Common myeloid progenitor, CD34-positive (primary cell): ENCODE data around the gene PTX4.

Experiments
- CTCF ChIA-PET: fragments of 350-600 bp; sonication (Branson Sonifier 250); formaldehyde crosslinking; loops from one replicate; lab custom pipeline; 2021; ENCODE audit warnings: antibody characterized with exemption; lab: Charles Lee
- POLR2A ChIA-PET: fragments of 350-600 bp; sonication (Branson Sonifier 250); formaldehyde crosslinking; loops from one replicate; lab custom pipeline; 2021; ENCODE audit warnings: antibody characterized with exemption; lab: Charles Lee
- DNase-seq, 3 donors: peaks; one replicate each; pipeline versions ENCODE4 v3.0.0 to v3.0.0-alpha.2; 2013
- H3K27ac ChIP-seq, 2 experiments: 1 replicate in 1 of 2; 2 replicates in 1 of 2; pipeline ENCODE4 v1.7.0; 2013; ENCODE audit warnings: inconsistent platforms in 2 of 2, low read length in 2 of 2, mild to moderate bottlenecking in 2 of 2, low read depth in 1 of 2, moderate library complexity in 1 of 2; ENCODE audit not compliant: severe bottlenecking in 2 of 2, insufficient read depth in 1 of 2, poor library complexity in 1 of 2
- H3K27me3 ChIP-seq, 5 experiments: replicated peaks in 2 of 5; 1 replicate in 3 of 5; 2 replicates in 2 of 5; pipeline versions ENCODE4 v1.6.1 to v1.7.0; 2013; ENCODE audit warnings: low read length in 4 of 5, mild to moderate bottlenecking in 2 of 5, moderate library complexity in 2 of 5, inconsistent platforms in 1 of 5; ENCODE audit not compliant: insufficient read depth in 5 of 5, control insufficient read depth in 4 of 5
- H3K36me3 ChIP-seq, 4 experiments: 1 replicate in 2 of 4; 2 replicates in 2 of 4; pipeline versions ENCODE4 v1.6.1 to v1.7.0; 2013; ENCODE audit warnings: low read length in 3 of 4, control low read depth in 1 of 4, mild to moderate bottlenecking in 1 of 4; ENCODE audit not compliant: control insufficient read depth in 4 of 4, insufficient read depth in 4 of 4
- H3K4me1 ChIP-seq, 4 experiments: 1 replicate in 3 of 4; 2 replicates in 1 of 4; pipeline versions ENCODE4 v1.6.1 to v1.7.1; 2013; ENCODE audit warnings: low read length in 3 of 4, mild to moderate bottlenecking in 3 of 4, control low read depth in 1 of 4, inconsistent platforms in 1 of 4, moderate library complexity in 1 of 4; ENCODE audit not compliant: control insufficient read depth in 4 of 4, insufficient read depth in 4 of 4; ENCODE audit errors: control extremely low read depth in 1 of 4
- H3K4me3 ChIP-seq, 7 experiments: 1 replicate in 4 of 7; 2 replicates in 3 of 7; pipeline versions ENCODE4 v1.5.1 to v1.7.0; 2013; ENCODE audit warnings: mild to moderate bottlenecking in 7 of 7, low read length in 6 of 7, moderate library complexity in 6 of 7, inconsistent platforms in 2 of 7, low read depth in 2 of 7, control low read depth in 1 of 7; ENCODE audit not compliant: insufficient read depth in 4 of 7, control insufficient read depth in 1 of 7; ENCODE audit errors: extremely low read depth in 1 of 7
- H3K9me3 ChIP-seq, 5 experiments: 1 replicate in 4 of 5; 2 replicates in 1 of 5; pipeline versions ENCODE4 v1.6.1 to v1.7.1; 2013; ENCODE audit warnings: low read length in 4 of 5, mild to moderate bottlenecking in 2 of 5, inconsistent platforms in 1 of 5, low read depth in 1 of 5, moderate library complexity in 1 of 5; ENCODE audit not compliant: control insufficient read depth in 4 of 5, insufficient read depth in 2 of 5; ENCODE audit errors: control extremely low read depth in 1 of 5
- WGBS: methylation state at CpG from one replicate; pipeline ENCODE4 v1.1.5; 2013; ENCODE audit not compliant: insufficient coverage; 5-methylcytosine and 5-hydroxymethylcytosine counted together

Gene PTX4

GRCh38 chr16:1534021-1535020 lies 45.6 kb upstream of the PTX4 start:
- H3K4me3 ChIP-seq, result peak overlapping the region; percentile 20 to 80 (median 56)
- ChIA-PET CTCF (no interaction called here), POLR2A (interaction anchor here (0.5 kb wide), 1 partner anchor 23 kb away, joined by 3 read pairs; no protein-coding TSS in a partner anchor)
- peaks cover 6 to 65% (median 53%) of the 10 kb centered on the region in 4 experiments for H3K4me1 ChIP-seq
- H3K9me3 ChIP-seq, result no peaks in the 10 kb centered on the region
- DNase-seq, result peak in 1 of 3 donors; percentile 38
- H3K27me3 ChIP-seq, result no peaks in the 10 kb centered on the region
- no peak overlapping the region for H3K27ac ChIP-seq
- H3K36me3 ChIP-seq, result peaks cover 0 to 18% (median 7%) of the 10 kb centered on the region in 4 experiments
- 32% methylated on average over 55 of the region's 57 CpGs for WGBS

- Histone ChIP-seq H3K4me1 (peaks cover 6 to 60% (median 47%) of the 10 kb centered on the region in 4 experiments), H3K4me3 (peak within 1 kb of the TSS; percentile 20 to 80 (median 56)), H3K27me3 (no peaks in the 10 kb centered on the region), H3K9me3 (no peaks in the 10 kb centered on the region), H3K36me3 (peaks cover 0 to 12% (median 5%) of the 10 kb centered on the region in 4 experiments), H3K27ac (peak within 1 kb of the TSS in 1 of 2 experiments; percentile 34)
- CTCF ChIA-PET, result interaction anchor here (0.9 kb wide), 1 partner anchor 103 kb away, joined by 3 read pairs; no protein-coding TSS in a partner anchor
- 9% methylated on average over 27 of the region's 27 CpGs for WGBS
- DNase-seq, result peak in 1 of 3 donors; percentile 40
- POLR2A ChIA-PET, result no interaction called here
These were observed 44.8 kb upstream of the PTX4 start, which contains the start of gene TMEM204 for GRCh38 chr16:1533443-1533951. TMEM204 (plus strand) TSS chr16:1533666; CDS start chr16:1534276, 610 bp downstream.

GRCh38 chr16:1532771-1533170 lies 44.0 kb upstream of the PTX4 start:
- POLR2A ChIA-PET, result no interaction called here
- WGBS, result 92% methylated on average over 6 of the region's 10 CpGs

GRCh38 chr16:1532081-1532760 lies 43.5 kb upstream of the PTX4 start:
- H3K27me3 ChIP-seq, result no peaks in the 10 kb centered on the region
- WGBS, result 88% methylated on average over 27 of the region's 28 CpGs
- DNase-seq, result no peak
- H3K4me3 ChIP-seq, result no peak overlapping the region
- CTCF ChIA-PET, result interaction anchor here (0.9 kb wide), 1 partner anchor 102 kb away, joined by 3 read pairs; no protein-coding TSS in a partner anchor
- H3K27ac ChIP-seq, result no peak overlapping the region
- POLR2A ChIA-PET, result interaction anchor here (0.6 kb wide), 1 partner anchor 509 kb away, joined by 3 read pairs; no protein-coding TSS in a partner anchor
- H3K4me1 ChIP-seq, result peaks cover 6 to 60% (median 46%) of the 10 kb centered on the region in 4 experiments
- no peaks in the 10 kb centered on the region for H3K9me3 ChIP-seq
- peaks cover 0 to 11% (median 3%) of the 10 kb centered on the region in 4 experiments for H3K36me3 ChIP-seq

More at GRCh38 chr16:1532771-1533170, 44.0 kb upstream of the PTX4 start:
- H3K4me1 ChIP-seq, result peaks cover 6 to 60% (median 45%) of the 10 kb centered on the region in 4 experiments
- H3K36me3 ChIP-seq, result peaks cover 0 to 12% (median 5%) of the 10 kb centered on the region in 4 experiments
- no peaks in the 10 kb centered on the region for H3K27me3 ChIP-seq
- peak overlapping the region in 1 of 7 experiments; percentile 80 for H3K4me3 ChIP-seq
- no peaks in the 10 kb centered on the region for H3K9me3 ChIP-seq
- CTCF ChIA-PET, result interaction anchor here (0.9 kb wide), 1 partner anchor 103 kb away, joined by 3 read pairs; no protein-coding TSS in a partner anchor
- no peak for DNase-seq
- H3K27ac ChIP-seq, result peak overlapping the region in 1 of 2 experiments; percentile 34

- ChIA-PET POLR2A (interaction anchor here (0.6 kb wide), 1 partner anchor 509 kb away, joined by 3 read pairs; no protein-coding TSS in a partner anchor), CTCF (no interaction called here)
- Histone ChIP-seq H3K4me1 (peaks cover 6 to 60% (median 49%) of the 10 kb centered on the region in 4 experiments), H3K27ac (no peak overlapping the region), H3K9me3 (no peaks in the 10 kb centered on the region), H3K27me3 (no peaks in the 10 kb centered on the region), H3K36me3 (peaks cover 0 to 5% (median under 1%) of the 10 kb centered on the region in 4 experiments), H3K4me3 (no peak overlapping the region)
- 100% methylated on average over 9 of the region's 14 CpGs for WGBS
- no peak for DNase-seq
These were observed 42.8 kb upstream of the PTX4 start for GRCh38 chr16:1531638-1531910.

GRCh38 chr16:1530883-1531637 lies 42.3 kb upstream of the PTX4 start:
- ChIA-PET POLR2A (no interaction called here), CTCF (no interaction called here)
- WGBS, result 95% methylated on average over 23 of the region's 35 CpGs
- Histone ChIP-seq H3K27me3 (no peaks in the 10 kb centered on the region), H3K9me3 (no peaks in the 10 kb centered on the region), H3K27ac (no peak overlapping the region), H3K4me1 (peaks cover 6 to 58% (median 49%) of the 10 kb centered on the region in 4 experiments), H3K4me3 (no peak overlapping the region), H3K36me3 (peaks cover 0 to under 1% (median 0%) of the 10 kb centered on the region in 4 experiments)
- DNase-seq, result no peak
